ENCODE results near the gene TSPAN11. TPM values are rescaled to one million over a fixed set of nuclear protein-coding genes. Genes with fewer than 3 reads are reported as not detected.

TSPAN11 gene
- total RNA-seq, 2 donors from 2014 or later: 0.26 to 0.66 TPM

GRCh38 chr12:31004666-31005065 lies 78.1 kb downstream of the TSPAN11 start:
- Histone ChIP-seq H3K36me3 (replicated peaks in 1 of 2; ENCODE audit: insufficient read depth in 1 of 2, low read depth in 2 of 2) (no peaks in the 10 kb centered on the region), H3K27me3 (no peaks in the 10 kb centered on the region), H3K4me1 (no peaks in the 10 kb centered on the region), H3K9me3 (no peaks in the 10 kb centered on the region), H3K4me3 (no peak overlapping the region), H3K27ac (no peak overlapping the region)
- TF ChIP-seq, protein P1, sequence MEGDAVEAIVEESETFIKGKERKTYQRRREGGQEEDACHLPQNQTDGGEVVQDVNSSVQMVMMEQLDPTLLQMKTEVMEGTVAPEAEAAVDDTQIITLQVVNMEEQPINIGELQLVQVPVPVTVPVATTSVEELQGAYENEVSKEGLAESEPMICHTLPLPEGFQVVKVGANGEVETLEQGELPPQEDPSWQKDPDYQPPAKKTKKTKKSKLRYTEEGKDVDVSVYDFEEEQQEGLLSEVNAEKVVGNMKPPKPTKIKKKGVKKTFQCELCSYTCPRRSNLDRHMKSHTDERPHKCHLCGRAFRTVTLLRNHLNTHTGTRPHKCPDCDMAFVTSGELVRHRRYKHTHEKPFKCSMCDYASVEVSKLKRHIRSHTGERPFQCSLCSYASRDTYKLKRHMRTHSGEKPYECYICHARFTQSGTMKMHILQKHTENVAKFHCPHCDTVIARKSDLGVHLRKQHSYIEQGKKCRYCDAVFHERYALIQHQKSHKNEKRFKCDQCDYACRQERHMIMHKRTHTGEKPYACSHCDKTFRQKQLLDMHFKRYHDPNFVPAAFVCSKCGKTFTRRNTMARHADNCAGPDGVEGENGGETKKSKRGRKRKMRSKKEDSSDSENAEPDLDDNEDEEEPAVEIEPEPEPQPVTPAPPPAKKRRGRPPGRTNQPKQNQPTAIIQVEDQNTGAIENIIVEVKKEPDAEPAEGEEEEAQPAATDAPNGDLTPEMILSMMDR (IDR thresholded peaks at IDR 0.05): no peak
- TF ChIP-seq POLR2A (IDR thresholded peaks at IDR 0.05): no peak
- intact Hi-C loops (cut with DNase I): no loop called here
- WGBS, 2 donors: 88 to 91% methylated on average over 5 of the region's 5 CpGs
- ATAC-seq (no peak), DNase-seq (peak in 1 of 4 donors; percentile 3)

GRCh38 chr12:31005256-31005943 lies 78.9 kb downstream of the TSPAN11 start:
- intact Hi-C loops (cut with DNase I): no loop called here
- Histone ChIP-seq H3K4me1 (no peaks in the 10 kb centered on the region), H3K36me3 (replicated peaks in 1 of 2; ENCODE audit: insufficient read depth in 1 of 2, low read depth in 2 of 2) (no peaks in the 10 kb centered on the region), H3K27me3 (no peaks in the 10 kb centered on the region), H3K27ac (no peak overlapping the region), H3K4me3 (no peak overlapping the region), H3K9me3 (no peaks in the 10 kb centered on the region)
- 82 to 89% methylated on average over 9 to 15 of the region's 15 CpGs for WGBS, 2 donors
- DNase-seq (peak in 1 of 4 donors; percentile 4), ATAC-seq (no peak)
- TF ChIP-seq POLR2A (IDR thresholded peaks at IDR 0.05): no peak
- TF ChIP-seq, protein P1 (IDR thresholded peaks at IDR 0.05): no peak

GRCh38 chr12:31005944-31006361 lies 79.4 kb downstream of the TSPAN11 start:
- WGBS, 2 donors: 73 to 94% methylated on average over 4 of the region's 4 CpGs
- DNase-seq (no peak), ATAC-seq (no peak)
- H3K27me3 ChIP-seq: no peaks in the 10 kb centered on the region
- intact Hi-C loops (cut with DNase I): no loop called here
- H3K27ac ChIP-seq: no peak overlapping the region
- no peaks in the 10 kb centered on the region for H3K36me3 ChIP-seq (replicated peaks in 1 of 2; ENCODE audit: insufficient read depth in 1 of 2, low read depth in 2 of 2)
- no peaks in the 10 kb centered on the region for H3K4me1 ChIP-seq
- H3K9me3 ChIP-seq: no peaks in the 10 kb centered on the region
- H3K4me3 ChIP-seq: no peak overlapping the region
- TF ChIP-seq POLR2A (IDR thresholded peaks at IDR 0.05): no peak
- TF ChIP-seq, protein P1 (IDR thresholded peaks at IDR 0.05): no peak

DNA sequence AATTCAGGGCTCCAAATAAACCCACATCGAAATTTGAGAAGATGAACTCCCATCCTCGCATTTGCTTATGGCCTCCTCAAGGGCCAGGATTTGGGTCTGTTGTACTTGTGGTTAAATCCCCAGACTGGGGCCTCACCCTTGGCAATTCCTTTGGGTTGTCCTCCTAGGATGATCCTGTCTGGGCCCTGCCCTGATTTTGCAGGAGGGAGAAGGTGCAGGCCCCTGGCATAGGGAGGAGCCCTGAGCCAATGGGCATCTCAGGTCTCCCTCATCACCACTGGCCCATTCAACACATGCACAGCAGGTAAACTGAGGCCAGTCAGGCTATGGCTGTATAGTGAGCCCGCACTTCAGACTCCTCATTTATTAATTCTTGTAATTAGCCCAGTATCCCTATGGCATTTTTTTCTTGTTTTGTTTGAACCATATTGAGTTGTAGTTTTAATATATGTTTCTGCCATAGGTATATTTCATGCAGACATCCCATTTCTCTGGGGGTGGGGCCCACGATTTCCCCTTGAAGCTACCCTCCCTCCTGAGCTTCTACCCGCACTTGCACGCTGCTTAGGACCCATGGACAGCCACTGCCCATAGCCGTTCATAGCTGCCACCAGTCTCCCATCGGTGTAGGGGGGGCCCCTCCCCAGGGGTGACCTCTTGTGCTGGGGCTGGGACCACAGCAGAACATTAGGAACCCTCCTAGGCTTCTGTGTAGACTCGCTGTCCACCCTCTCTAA lies 80.0 kb downstream of the TSPAN11 start:
- ATAC-seq (no peak), DNase-seq (no peak)
- Histone ChIP-seq H3K4me1 (no peaks in the 10 kb centered on the region), H3K36me3 (replicated peaks in 1 of 2; ENCODE audit: insufficient read depth in 1 of 2, low read depth in 2 of 2) (no peaks in the 10 kb centered on the region), H3K9me3 (no peaks in the 10 kb centered on the region), H3K4me3 (no peak overlapping the region), H3K27me3 (no peaks in the 10 kb centered on the region), H3K27ac (no peak overlapping the region)
- intact Hi-C loops (cut with DNase I): no loop called here
- TF ChIP-seq, protein P1 (IDR thresholded peaks at IDR 0.05): no peak
- TF ChIP-seq POLR2A (IDR thresholded peaks at IDR 0.05): no peak
- WGBS, 2 donors: 85 to 88% methylated on average over 9 of the region's 9 CpGs

Measured in body of pancreas (tissue), 4 donors.